NCI-H1417 (cell line): ENCODE data around the gene APMAP.
A peak's percentile ranks its signal among the peaks of the same experiment; 100 is the strongest.

ENCODE experiments used
- DNase-seq, 3 experiments: peaks; one replicate each; lab custom pipeline; 2025; lab: John Stamatoyannopoulos, UW

The APMAP gene, protein sequence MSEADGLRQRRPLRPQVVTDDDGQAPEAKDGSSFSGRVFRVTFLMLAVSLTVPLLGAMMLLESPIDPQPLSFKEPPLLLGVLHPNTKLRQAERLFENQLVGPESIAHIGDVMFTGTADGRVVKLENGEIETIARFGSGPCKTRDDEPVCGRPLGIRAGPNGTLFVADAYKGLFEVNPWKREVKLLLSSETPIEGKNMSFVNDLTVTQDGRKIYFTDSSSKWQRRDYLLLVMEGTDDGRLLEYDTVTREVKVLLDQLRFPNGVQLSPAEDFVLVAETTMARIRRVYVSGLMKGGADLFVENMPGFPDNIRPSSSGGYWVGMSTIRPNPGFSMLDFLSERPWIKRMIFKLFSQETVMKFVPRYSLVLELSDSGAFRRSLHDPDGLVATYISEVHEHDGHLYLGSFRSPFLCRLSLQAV

GRCh38 chr20:24992487-24993205, at the start of gene APMAP:
Gene APMAP, minus strand, starts transcription at chr20:24992751. Its CDS starts 63 bp downstream, at chr20:24992688.
- DNase-seq: peak; percentile 90 to 98 (median 97)

- DNase-seq: no peak
These were observed 49.4 kb upstream of the APMAP start for GRCh38 chr20:25041813-25042530.

DNA sequence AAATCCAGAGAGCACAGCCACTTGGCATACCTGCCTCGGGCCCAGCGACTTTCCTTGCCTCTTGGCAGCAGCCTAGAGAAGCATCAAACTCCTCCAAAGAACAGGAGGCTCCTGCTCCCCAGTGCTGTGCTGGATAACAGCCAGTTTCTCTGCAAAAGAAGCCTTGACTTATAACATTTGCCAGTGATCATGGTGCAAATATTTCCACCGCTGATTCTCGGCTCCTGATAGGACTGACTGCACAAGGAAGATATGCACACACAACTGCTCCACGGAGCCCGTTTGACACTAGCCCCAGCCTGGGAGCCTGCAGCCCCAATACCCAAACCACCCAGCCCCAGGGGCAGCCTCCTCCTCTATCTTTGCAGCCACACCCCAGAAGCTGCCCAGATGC, 47.9 kb upstream of the APMAP start:
- no peak for DNase-seq

DNA sequence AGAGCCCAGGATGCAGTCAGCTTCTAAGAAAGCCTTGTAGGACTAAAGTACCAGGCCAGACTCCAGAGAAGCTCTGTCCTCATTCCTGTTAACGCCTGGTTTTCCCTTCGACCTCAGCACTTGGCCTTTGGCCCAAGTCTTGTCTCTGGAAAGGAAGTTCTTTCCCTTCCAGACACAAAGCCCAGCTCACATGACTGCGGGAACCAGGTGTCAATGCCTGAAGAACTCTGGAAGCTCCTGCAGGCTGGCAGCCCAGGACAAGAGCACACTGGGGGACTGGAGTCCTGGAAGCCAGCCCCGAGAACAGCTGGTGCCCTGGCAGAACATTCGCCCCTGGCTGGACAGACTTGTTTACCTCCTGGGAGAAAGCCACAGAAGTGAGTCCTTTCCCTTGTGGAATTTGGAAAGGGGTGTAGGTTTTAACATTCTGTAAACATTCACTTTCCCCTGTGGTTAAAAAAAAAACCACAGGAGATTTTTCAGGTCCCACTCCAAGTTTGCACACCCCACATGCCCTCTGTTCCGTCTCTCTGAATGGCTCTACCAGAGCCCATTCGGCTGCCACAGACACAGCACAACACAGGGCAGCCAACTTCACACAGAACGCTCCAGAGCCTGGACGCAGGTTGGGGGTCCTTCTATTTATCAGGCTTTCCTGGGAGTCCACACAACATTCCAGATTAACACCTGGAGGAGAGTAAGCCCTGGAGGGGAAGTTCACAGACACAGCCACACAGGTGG, 47.3 kb upstream of the APMAP start:
- DNase-seq: no peak

DNA sequence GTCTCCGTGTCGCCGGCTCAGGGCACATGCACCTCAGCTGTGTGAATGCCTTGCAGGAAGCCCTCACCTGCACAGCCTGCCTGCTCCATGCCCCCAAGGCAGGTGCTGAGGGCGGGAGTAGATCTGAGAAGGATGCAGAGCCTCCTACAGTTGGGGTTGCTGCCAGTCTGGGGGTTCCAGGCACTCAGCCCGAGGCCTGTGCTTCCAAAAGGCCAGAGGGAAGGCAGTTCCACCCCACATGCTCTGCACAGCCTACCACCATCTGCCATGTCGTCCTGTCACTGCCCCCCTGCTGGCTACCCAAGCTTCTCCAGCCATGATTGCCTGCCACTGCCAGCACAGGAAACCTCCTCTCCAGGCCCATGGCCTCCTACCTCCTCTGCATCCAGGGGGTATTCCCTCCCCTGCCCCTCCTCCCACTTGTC, 46.1 kb upstream of the APMAP start:
- no peak for DNase-seq

DNA sequence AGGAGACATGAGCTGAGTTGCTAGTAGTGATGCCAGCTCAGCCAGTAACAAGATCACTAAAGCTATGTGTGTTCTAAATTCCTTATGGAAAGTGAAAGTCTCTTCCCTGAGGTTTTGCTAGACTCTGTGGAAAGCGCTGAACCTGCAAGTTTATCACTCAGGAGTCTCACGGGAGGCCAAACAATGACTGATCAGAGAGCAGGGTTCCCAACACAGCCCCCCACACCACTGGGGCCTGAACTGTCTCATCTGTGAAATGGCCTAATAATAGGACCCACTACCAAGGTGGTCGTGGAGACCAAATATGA, 45.5 kb upstream of the APMAP start:
- DNase-seq: no peak

DNA sequence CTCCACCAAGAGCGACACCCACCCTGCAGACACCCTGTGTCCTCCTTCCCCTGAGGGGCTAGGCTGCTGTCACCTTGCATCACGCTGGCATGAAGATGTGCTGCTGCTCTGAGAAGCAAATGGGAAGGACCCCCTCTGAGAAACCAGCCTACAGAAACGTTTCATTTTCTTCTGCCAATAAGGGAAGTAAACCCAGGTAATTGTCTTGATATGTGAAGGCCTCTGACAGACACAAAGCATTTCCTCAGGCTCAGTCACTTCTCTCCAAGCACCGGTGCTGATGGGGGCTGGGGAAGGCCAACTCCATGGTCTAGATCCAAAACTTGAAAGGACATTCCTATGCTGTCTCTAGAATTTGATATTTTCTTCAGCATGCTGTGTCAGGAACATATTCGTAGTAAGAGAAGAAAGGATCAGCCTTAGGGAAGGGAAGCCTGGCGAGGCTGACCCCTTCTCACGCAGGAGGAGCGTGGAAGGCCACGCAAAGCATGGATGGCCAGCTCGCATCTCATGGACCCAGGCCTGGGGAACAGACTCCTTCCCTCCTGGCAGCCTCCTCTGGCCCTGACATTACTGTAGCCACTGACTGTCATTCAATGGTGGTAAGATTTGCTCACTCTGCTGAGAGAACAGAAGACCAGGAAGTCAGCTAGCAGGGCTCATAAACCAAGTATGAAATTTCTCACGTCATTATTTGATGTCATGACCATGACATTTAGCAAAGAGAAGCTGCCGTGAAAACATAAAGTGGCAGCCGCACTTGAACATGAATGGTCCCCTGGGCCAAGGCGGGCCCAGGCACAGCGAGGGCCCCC, 44.9 kb upstream of the APMAP start:
- peak in 2 of 3 experiments; percentile 8 to 65 for DNase-seq

DNA sequence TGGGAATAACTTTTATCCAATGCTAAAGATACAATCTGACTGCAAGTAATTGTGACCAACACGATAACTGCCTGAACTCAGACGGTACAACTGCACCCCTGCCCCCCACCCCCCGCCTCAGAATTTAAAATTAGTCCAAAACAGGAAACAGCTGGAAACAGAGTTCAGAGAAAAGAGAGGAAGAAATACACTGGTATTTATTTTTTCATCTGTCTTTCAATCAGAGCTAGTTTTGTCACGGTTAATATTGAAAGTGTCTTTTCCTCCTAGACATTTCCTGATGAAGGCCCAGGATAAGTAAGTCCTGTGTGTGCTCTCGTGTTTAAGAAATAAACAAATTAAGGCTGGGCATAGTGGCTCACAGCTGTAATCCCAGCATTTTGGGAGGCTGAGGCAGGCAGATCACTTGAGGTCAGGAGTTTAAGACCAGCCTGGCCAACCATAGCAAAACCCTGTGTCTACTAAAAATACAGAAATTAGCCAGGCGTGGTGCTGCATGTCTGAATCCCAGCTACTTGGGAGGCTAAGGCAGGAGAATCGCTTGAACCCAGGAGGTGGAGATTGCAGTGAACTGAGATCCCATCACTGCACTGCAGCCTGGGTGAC, 43.9 kb upstream of the APMAP start:
- DNase-seq: no peak

DNA sequence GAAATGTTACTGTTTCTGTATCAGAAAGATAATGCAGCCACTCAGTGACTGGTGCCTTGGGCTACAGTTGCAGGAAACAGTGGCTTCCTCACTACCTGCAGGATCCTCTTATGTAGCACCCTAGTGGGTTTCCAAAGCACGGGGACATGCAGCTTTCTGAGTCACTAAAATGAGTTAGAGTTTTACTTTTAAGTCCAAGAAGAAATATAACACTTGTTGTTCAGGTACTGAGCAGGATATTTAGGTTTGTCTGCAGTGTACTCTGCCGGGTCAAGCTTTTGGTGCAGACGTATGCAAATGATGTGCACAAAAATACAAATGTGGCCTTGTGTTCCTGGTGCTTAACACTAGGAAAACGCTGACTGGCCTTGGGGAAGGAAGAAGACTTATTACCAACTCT, 43.4 kb upstream of the APMAP start:
- DNase-seq: no peak

- no peak for DNase-seq
These were observed 41.4 kb upstream of the APMAP start for GRCh38 chr20:25033924-25034300.

DNA sequence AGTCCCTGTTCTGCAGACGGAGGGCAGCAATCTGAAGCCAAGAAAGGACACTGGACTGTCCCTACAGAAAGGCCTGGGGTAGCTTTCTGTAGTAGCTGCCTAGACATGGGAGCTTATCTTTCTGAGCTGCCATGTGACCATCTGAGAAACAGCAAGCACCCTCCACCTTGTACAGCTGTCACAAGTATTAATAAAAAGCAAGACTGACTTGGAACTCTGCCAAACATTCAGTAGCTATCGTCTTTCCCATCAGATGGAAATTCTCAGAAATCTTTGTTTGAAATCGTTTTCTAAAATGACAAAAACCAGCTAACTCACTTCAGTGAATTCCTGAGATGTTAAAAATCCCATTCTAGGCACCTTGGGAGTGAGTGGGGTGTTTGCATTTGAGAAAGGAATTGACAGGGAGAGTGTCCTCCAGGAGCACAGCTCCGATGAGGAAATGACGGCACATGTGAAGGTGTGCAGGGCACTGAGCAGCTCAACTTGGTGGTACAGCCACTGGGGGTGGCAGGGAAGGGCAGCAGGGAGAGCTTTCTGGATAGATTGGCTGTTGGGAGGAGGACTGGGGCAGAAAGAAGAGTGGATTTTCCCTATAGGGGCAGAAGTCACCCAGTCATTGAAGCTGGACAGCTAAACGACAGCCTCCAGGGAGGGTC, 40.8 kb upstream of the APMAP start:
- peak in 2 of 3 experiments; percentile 28 to 32 for DNase-seq

DNA sequence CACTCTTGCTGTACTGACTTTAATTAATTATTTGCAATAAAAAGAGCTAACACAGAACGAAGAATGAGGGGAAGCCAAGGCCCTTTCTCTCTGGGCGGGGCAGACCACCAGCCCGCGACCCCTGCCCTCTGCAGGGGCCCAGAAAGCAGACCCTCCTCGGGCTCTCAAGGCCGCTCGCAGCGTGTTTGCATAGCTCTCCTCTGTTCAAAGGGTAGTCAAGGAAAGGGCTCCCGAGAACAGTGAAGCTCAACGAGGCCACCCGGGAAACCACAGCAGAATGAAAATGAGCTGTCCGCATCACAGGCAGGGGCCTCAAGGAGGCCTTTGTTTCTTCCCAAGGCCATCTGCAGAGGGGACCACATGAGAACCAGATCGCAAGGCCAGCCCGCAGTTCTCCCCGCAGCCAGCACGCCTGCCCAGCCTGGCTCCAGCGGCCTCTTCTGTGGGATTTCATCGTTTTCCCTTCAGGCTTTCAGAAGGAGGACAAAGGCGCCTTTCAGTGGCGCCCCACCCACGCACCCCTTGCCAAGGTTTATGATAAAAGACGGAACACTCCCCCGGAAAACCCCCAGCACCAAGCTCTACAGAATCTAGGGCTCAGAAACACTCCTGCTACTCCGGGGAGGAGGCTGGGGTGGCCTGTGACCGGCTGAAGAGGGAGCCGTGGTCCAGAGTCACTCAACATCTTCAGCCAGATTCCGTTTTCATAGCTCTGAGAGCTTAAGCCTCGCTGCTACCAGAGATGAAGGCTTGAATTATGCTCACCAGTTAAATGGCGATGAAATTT, 40.1 kb upstream of the APMAP start:
- DNase-seq: no peak

DNA sequence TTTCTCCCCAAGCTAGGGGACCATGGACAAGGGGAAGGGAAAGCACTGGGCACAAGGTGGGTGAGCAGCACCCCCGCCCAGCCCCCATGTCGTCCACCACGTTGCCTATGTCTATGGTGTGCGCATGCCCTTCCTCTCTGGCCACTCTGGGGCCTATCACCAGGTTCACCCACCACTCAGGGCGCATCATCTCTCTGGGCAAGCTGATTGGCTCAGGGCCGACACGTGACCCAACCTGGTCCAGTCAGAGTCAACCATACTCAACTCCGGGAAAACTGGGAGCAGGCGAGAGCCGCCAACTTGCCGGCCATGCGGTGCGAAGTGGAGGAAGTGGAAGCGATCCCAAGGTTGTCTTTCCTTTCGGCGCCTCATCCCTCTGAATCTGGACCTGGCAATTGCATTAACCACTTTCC, 39.5 kb upstream of the APMAP start:
- no peak for DNase-seq

GRCh38 chr20:25031241-25031640, 38.7 kb upstream of the APMAP start:
- no peak for DNase-seq

GRCh38 chr20:25030649-25031207, 38.2 kb upstream of the APMAP start:
- DNase-seq: no peak

DNA sequence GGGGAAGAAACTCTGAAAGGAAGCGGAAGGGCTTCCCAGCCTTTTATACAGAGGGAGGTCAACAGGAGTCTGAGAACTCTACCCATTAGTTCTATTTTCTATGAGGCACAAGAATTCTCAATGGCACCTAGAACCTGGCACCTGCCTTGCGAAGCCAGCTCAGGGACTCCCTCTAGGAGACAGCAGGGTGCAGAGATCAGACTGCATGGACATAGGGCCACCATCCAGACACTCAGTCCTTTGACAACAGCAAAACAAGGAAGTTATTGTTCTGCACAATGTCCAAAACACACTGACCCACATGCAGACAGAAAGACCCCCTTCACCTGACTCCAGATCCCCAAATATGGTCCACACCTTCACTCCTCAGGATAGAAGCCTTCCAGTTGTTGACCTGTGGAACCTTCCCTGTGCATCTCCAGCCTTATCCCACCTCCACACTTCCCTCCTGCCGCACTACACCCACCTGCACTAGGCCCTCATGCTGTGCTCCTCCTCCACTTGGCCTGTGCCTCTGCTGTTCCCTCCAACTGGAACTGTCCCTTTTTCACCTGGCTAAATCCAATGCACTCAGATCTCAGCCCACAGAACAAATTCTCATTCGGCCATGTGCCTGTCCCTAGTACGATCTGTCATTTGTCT, 37.6 kb upstream of the APMAP start:
- no peak for DNase-seq

DNA sequence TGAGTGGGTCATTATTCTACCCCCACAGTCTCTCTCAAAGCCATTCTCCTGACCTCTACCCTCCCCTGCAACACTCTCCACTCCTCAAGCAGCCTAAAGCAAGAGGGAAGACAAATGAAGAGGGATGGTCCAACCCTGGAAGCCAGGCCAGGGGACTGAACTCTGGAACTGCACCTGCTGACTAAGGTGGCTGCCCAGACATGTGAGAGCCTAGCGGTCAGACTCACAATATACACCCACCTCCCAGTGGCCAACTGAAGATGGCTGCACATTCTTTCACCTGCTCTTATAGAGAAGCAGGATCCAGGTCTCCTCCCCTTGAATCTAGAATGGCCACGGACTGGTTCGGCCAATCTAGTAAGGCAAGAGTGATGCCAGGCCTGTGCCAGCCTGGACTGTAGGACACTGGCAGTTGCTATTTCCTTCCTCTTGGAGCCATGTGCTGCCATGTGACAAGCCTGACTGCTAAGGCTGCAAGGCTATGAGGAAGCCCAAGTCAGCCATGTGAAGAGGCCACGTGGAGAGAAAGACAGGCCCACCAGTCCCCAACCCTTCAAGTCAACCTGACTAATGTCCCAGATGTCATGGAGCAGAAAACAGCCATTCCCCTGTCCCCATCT, 33.5 kb upstream of the APMAP start:
- no peak for DNase-seq
